Testis (tissue), 3 donors: Measurements from ENCODE around the gene ADGRD1. TPM values are rescaled to one million over a fixed set of nuclear protein-coding genes. Genes with fewer than 3 reads are reported as not detected.

ENCODE experiments used
- DNase-seq: peaks from one replicate; pipeline ENCODE4 v3.0.0-alpha.2; 2019
- H3K27ac ChIP-seq, 2 donors: fragments of 200-600 bp; sonication (generic); one replicate each; pipeline ENCODE4 v1.5.1; 2019
- H3K27me3 ChIP-seq: fragments of 200-600 bp; sonication (generic); one replicate; pipeline ENCODE4 v1.5.1; 2019
- H3K36me3 ChIP-seq: fragments of 200-600 bp; sonication (generic); one replicate; pipeline ENCODE4 v1.5.1; 2017; ENCODE audit warnings: low read depth; ENCODE audit errors: missing control alignments
- H3K4me1 ChIP-seq: fragments of 200-600 bp; sonication (generic); one replicate; pipeline ENCODE4 v1.5.1; 2019
- H3K4me3 ChIP-seq, 2 donors: fragments of 200-600 bp; sonication (generic); one replicate each; pipeline ENCODE4 v1.5.1; 2017 to 2019
- H3K9me3 ChIP-seq: fragments of 200-600 bp; sonication (generic); one replicate; pipeline ENCODE4 v1.5.1; 2017
- CTCF ChIP-seq, 3 experiments: fragments of 450-650 bp in 2 of 3; fragments of 200-600 bp in 1 of 3; sonication (generic) in 1 of 3; IDR thresholded peaks; one replicate each; pipeline ENCODE4 v1.5.1; 2016 to 2019; ENCODE audit warnings: antibody characterized with exemption in 3 of 3, mild to moderate bottlenecking in 2 of 3, moderate library complexity in 1 of 3
- POLR2A ChIP-seq: fragments of 450-650 bp; IDR thresholded peaks from one replicate; pipeline ENCODE4 v1.6.1; 2017; ENCODE audit warnings: antibody characterized with exemption, mild to moderate bottlenecking, moderate library complexity
- WGBS, 2 donors: methylation state at CpG; one replicate each; pipeline ENCODE4 v1.1.5; 2018; 5-methylcytosine and 5-hydroxymethylcytosine counted together
- intact Hi-C: fragments of 100-400 bp; cut with DNase I; formaldehyde crosslinking; loops from one replicate; pipeline ENCODE4 v1.15.1; 2023; ENCODE audit warnings: low total_unique reads
- polyA plus RNA-seq: library from polyadenylated mRNA; stranded (reverse); fragments of 350-450 nt; fragmentation: Illumina TruSeq; extraction: RNeasy Lipid Tissue Mini Kit (QIAGEN cat#74804); gene quantifications from one replicate; pipeline ENCODE4 v1.2.3, GENCODE V29; 2014; ENCODE audit warnings: low read depth, low replicate concordance; ENCODE audit not compliant: insufficient read depth
- total RNA-seq, 2 donors: library from RNA; depleted of rRNA; stranded (reverse); fragments of >200 nt; gene quantifications; one replicate each; pipeline ENCODE4 v1.2.3, GENCODE V29; 2016

ADGRD1 gene
- total and polyA plus RNA-seq, 3 donors from 2014 or later: 27.2 to 43.2 (median 42.8) TPM

- no peak for TF ChIP-seq POLR2A
- TF ChIP-seq CTCF (IDR thresholded peaks at IDR 0.05): no peak
- H3K27me3 ChIP-seq: no peaks in the 10 kb centered on the region
- H3K27ac ChIP-seq: no peak overlapping the region
- H3K4me3 ChIP-seq: no peak overlapping the region
- intact Hi-C loops: no loop called here
- no peak for DNase-seq
- no peaks in the 10 kb centered on the region for H3K36me3 ChIP-seq
- no peaks in the 10 kb centered on the region for H3K9me3 ChIP-seq
- 71 to 81% methylated on average over 15 to 19 of the region's 19 CpGs for WGBS, 2 donors
- peaks cover 10% of the 10 kb centered on the region for H3K4me1 ChIP-seq
These were observed 93.4 kb downstream of the ADGRD1 start for GRCh38 chr12:131046813-131047788.

- no peak for TF ChIP-seq CTCF (IDR thresholded peaks at IDR 0.05)
- TF ChIP-seq POLR2A: no peak
- intact Hi-C loops: no loop called here
- peaks cover 10% of the 10 kb centered on the region for H3K4me1 ChIP-seq
- H3K4me3 ChIP-seq: no peak overlapping the region
- peak; percentile 44 for DNase-seq
- no peaks in the 10 kb centered on the region for H3K27me3 ChIP-seq
- no peaks in the 10 kb centered on the region for H3K36me3 ChIP-seq
- H3K27ac ChIP-seq: no peak overlapping the region
- H3K9me3 ChIP-seq: no peaks in the 10 kb centered on the region
- 47 to 55% methylated on average over 22 to 24 of the region's 24 CpGs for WGBS, 2 donors
These were observed 94.3 kb downstream of the ADGRD1 start for GRCh38 chr12:131047789-131048610.

GRCh38 chr12:131048611-131048990 lies 94.9 kb downstream of the ADGRD1 start:
- H3K4me3 ChIP-seq: no peak overlapping the region
- intact Hi-C loops: no loop called here
- peaks cover 7% of the 10 kb centered on the region for H3K4me1 ChIP-seq
- TF ChIP-seq CTCF (IDR thresholded peaks at IDR 0.05) (no peak), POLR2A (no peak)
- H3K27me3 ChIP-seq: no peaks in the 10 kb centered on the region
- 61 to 74% methylated on average over 6 of the region's 6 CpGs for WGBS, 2 donors
- no peak overlapping the region for H3K27ac ChIP-seq
- no peaks in the 10 kb centered on the region for H3K9me3 ChIP-seq
- no peak for DNase-seq
- no peaks in the 10 kb centered on the region for H3K36me3 ChIP-seq

GRCh38 chr12:131049002-131049401 lies 95.3 kb downstream of the ADGRD1 start:
- Histone ChIP-seq H3K9me3 (no peaks in the 10 kb centered on the region), H3K27ac (no peak overlapping the region), H3K4me3 (no peak overlapping the region), H3K27me3 (no peaks in the 10 kb centered on the region), H3K36me3 (no peaks in the 10 kb centered on the region), H3K4me1 (peaks cover 7% of the 10 kb centered on the region)
- intact Hi-C loops: no loop called here
- 89 to 95% methylated on average over 9 to 11 of the region's 11 CpGs for WGBS, 2 donors
- DNase-seq: no peak
- TF ChIP-seq CTCF (IDR thresholded peaks at IDR 0.05): no peak
- TF ChIP-seq POLR2A: no peak
